Natural killer cell (primary cell): ENCODE measurements around the gene SNX13. TPM values are rescaled to one million over a fixed set of nuclear protein-coding genes. Genes with fewer than 3 reads are reported as not detected.

Experiments
- ATAC-seq, 3 donors: fragments of 150-1000 bp in 2 of 3; fragments of 200-7000 bp in 1 of 3; cut with Tn5 transposase; 1 replicate in 1 of 3; 2 replicates in 2 of 3; pipeline ENCODE4 v1.10.0; 2021; ENCODE audit warnings: mild to moderate bottlenecking in 2 of 3, moderate library complexity in 2 of 3
- DNase-seq, 2 donors: peaks; one replicate each; pipeline versions ENCODE4 v3.0.0 to v3.0.0-alpha.2; 2013 to 2021; ENCODE audit warnings: mixed read lengths in 1 of 2
- H3K27ac ChIP-seq: one replicate; pipeline ENCODE4 v1.5.1; 2013; ENCODE audit warnings: mild to moderate bottlenecking, low read length
- H3K27me3 ChIP-seq: one replicate; pipeline ENCODE4 v1.6.1; 2013; ENCODE audit warnings: low read length; ENCODE audit not compliant: control insufficient read depth, insufficient read depth
- H3K36me3 ChIP-seq: one replicate; pipeline ENCODE4 v1.6.1; 2013; ENCODE audit warnings: low read length; ENCODE audit not compliant: control insufficient read depth, insufficient read depth
- H3K4me1 ChIP-seq: one replicate; pipeline ENCODE4 v1.6.1; 2013; ENCODE audit warnings: low read length; ENCODE audit not compliant: control insufficient read depth, insufficient read depth
- H3K4me3 ChIP-seq: one replicate; pipeline ENCODE4 v1.5.1; 2013; ENCODE audit warnings: low read length
- H3K9me3 ChIP-seq: one replicate; pipeline ENCODE4 v1.6.1; 2013; ENCODE audit warnings: low read length; ENCODE audit not compliant: control insufficient read depth, insufficient read depth
- H3K27ac Mint-ChIP-seq, 2 donors: one replicate each; pipeline ENCODE4 v1.8.0; 2022; ENCODE audit warnings: mild to moderate bottlenecking in 2 of 2, mixed read lengths in 2 of 2, moderate library complexity in 1 of 2
- H3K27me3 Mint-ChIP-seq, 2 donors: one replicate each; pipeline ENCODE4 v1.8.0; 2022; ENCODE audit warnings: low read depth in 2 of 2, mixed read lengths in 2 of 2
- H3K36me3 Mint-ChIP-seq: one replicate; pipeline ENCODE4 v1.8.0; 2022; ENCODE audit warnings: mixed read lengths
- H3K4me1 Mint-ChIP-seq, 2 donors: one replicate each; pipeline ENCODE4 v1.8.0; 2022; ENCODE audit warnings: mixed read lengths in 2 of 2
- H3K4me3 Mint-ChIP-seq: one replicate; pipeline ENCODE4 v1.8.0; 2022; ENCODE audit warnings: mild to moderate bottlenecking, moderate library complexity, mixed read lengths
- H3K9me3 Mint-ChIP-seq, 2 donors: one replicate each; pipeline ENCODE4 v1.8.0; 2022; ENCODE audit warnings: mixed read lengths in 2 of 2
- CTCF ChIP-seq: fragments of 200-600 bp; IDR thresholded peaks from one replicate; pipeline ENCODE4 v1.8.0; 2022; ENCODE audit warnings: antibody characterized with exemption
- WGBS: methylation state at CpG from one replicate; pipeline ENCODE4 v1.1.7; 2013; ENCODE audit warnings: missing lambda C conversion rate; ENCODE audit not compliant: insufficient coverage; 5-methylcytosine and 5-hydroxymethylcytosine counted together
- intact Hi-C: fragments of 100-400 bp; cut with micrococcal nuclease; formaldehyde crosslinking; loops from one replicate; pipeline ENCODE4 v1.14.2; 2022
- total RNA-seq, 4 donors: library from RNA; stranded (reverse); fragments of 120-200 nt in 1 of 4; gene quantifications; one replicate each; pipeline versions ENCODE4 v1.2.3 to v1.2.4, GENCODE V29; 2013 to 2022

SNX13 gene
- total RNA-seq, 3 donors from 2014 or later (not counting 1 experiment from before 2014, with no cell fraction given): 34.8 to 38.5 (median 37.4) TPM

GRCh38 chr7:17781491-17782215, 158.6 kb downstream of the SNX13 start:
- no peaks in the 10 kb centered on the region for H3K36me3 Mint-ChIP-seq
- 82% methylated on average over 7 of the region's 7 CpGs for WGBS

GRCh38 chr7:17779381-17779780, 160.9 kb downstream of the SNX13 start:
- DNase-seq: no peak
- intact Hi-C loops: loop anchor here (10.0 kb wide), 1 partner anchor 885 kb away; no protein-coding TSS in a partner anchor
- WGBS: 100% methylated on average over 1 of the region's 1 CpG
- no peak for ATAC-seq
- Mint-ChIP-seq H3K27ac (no peak overlapping the region), H3K9me3 (no peaks in the 10 kb centered on the region), H3K4me1 (peaks cover 0 to under 1% of the 10 kb centered on the region in 2 donors), H3K36me3 (no peaks in the 10 kb centered on the region), H3K4me3 (no peak overlapping the region), H3K27me3 (no peaks in the 10 kb centered on the region)
- Histone ChIP-seq H3K9me3 (no peaks in the 10 kb centered on the region), H3K4me1 (no peaks in the 10 kb centered on the region), H3K4me3 (no peak overlapping the region), H3K36me3 (no peaks in the 10 kb centered on the region), H3K27me3 (no peaks in the 10 kb centered on the region), H3K27ac (no peak overlapping the region)
- TF ChIP-seq CTCF: no peak

More at GRCh38 chr7:17781491-17782215, 158.6 kb downstream of the SNX13 start:
- Histone ChIP-seq H3K9me3 (no peaks in the 10 kb centered on the region), H3K27me3 (no peaks in the 10 kb centered on the region), H3K4me3 (no peak overlapping the region), H3K4me1 (no peaks in the 10 kb centered on the region), H3K36me3 (no peaks in the 10 kb centered on the region), H3K27ac (no peak overlapping the region)
- DNase-seq (no peak), ATAC-seq (no peak)
- intact Hi-C loops: no loop called here
- Mint-ChIP-seq H3K4me3 (no peak overlapping the region), H3K4me1 (no peaks in the 10 kb centered on the region), H3K27me3 (no peaks in the 10 kb centered on the region), H3K27ac (no peak overlapping the region), H3K9me3 (no peaks in the 10 kb centered on the region)
- TF ChIP-seq CTCF: no peak

- no peak overlapping the region for H3K4me3 ChIP-seq
- Mint-ChIP-seq H3K27ac (no peak overlapping the region), H3K4me1 (peaks cover 14 to 22% of the 10 kb centered on the region in 2 donors), H3K36me3 (no peaks in the 10 kb centered on the region), H3K27me3 (no peaks in the 10 kb centered on the region), H3K9me3 (no peaks in the 10 kb centered on the region), H3K4me3 (no peak overlapping the region)
- H3K27ac ChIP-seq: no peak overlapping the region
- ATAC-seq (no peak), DNase-seq (no peak)
- intact Hi-C loops: loop anchor here (10.0 kb wide), 1 partner anchor 890 kb away; no protein-coding TSS in a partner anchor
- no peaks in the 10 kb centered on the region for H3K36me3 ChIP-seq
- no peaks in the 10 kb centered on the region for H3K4me1 ChIP-seq
- no peaks in the 10 kb centered on the region for H3K27me3 ChIP-seq
- TF ChIP-seq CTCF: no peak
- WGBS: 83% methylated on average over 2 of the region's 3 CpGs
- no peaks in the 10 kb centered on the region for H3K9me3 ChIP-seq
Measured at GRCh38 chr7:17774716-17775288, 165.5 kb downstream of the SNX13 start.
